GM08714 (cell line): ENCODE measurements around the gene SLC51A.

ENCODE experiments used
- H3K4me3 ChIP-seq: fragments of 200-500 bp; sonication (Bioruptor generic); 2 replicates; pipeline ENCODE4 v1.5.1; 2014; ENCODE audit warnings: mild to moderate bottlenecking, low read length, inconsistent platforms
- ZNF274 ChIP-seq: IDR thresholded peaks from 2 replicates; pipeline ENCODE4 v1.6.1; 2012; ENCODE audit warnings: mild to moderate bottlenecking, low read depth, low read length

The SLC51A gene

DNA sequence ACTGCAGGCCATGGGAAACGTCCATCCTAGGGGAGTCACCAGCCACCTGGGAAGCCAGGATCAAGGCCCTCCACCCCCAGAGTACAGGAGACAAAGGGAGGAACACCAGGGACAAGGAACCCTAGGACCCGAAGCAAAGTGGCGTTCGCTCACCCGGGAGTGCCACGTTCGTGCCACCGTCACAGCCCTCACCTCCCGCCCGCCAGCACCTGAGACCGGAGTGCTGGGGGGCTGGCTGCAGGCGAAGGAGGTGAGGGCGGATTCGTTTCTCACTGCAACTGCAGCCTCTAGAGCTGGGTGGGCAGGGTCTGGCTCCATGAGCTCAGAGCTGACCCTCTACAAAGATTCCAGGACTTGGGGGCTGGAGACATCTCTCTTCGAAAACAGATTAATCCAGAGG, 31.5 kb upstream of the SLC51A start:
- no peak overlapping the region for H3K4me3 ChIP-seq
- TF ChIP-seq ZNF274: no peak

DNA sequence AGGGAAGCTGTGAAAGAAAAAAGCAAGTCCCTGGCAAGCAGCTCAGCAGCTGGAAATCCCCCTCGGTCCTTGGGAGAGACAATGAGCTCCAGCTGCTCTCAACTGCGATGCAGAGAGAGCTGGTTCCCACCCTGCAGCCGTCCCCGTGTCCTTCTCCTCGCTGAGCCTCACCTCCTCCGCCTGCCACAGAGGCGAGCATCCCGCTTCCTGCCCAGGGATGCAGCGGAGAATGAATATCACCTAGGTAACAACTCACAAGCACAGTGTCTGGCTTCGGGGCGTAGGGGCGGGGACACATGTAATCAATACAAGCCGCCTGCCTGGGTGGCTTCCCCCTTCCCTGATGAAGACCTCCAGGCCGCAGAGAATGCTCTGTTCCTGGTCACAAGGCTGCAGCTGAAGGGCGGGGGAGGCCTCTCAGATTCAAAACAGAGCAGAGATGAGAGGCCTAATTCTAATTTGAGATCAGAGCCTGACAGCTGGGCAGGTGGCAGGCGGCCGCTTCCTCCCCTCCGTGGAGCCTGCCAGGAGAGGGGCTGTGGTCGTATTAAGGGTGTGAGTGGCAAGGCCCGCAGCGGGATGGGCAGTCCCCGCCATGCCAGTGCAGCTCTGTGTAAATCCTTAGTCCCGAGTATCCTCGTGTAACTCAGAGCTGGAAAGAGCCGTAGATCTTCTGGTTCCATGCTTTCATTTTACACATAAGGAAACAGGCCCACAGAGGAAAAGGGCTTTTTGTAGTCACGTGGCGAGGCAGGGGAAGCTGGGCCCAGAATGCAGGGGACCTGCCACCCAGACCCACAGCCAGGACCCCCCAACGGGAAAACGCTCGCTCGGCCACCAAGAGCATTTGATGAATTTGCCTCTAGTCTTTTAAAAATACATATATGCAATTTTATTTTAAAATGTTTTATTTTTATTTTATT, 29.4 kb upstream of the SLC51A start:
- H3K4me3 ChIP-seq: peak overlapping the region; percentile 27; the same call in 1 of the 2 replicates
- TF ChIP-seq ZNF274: no peak

DNA sequence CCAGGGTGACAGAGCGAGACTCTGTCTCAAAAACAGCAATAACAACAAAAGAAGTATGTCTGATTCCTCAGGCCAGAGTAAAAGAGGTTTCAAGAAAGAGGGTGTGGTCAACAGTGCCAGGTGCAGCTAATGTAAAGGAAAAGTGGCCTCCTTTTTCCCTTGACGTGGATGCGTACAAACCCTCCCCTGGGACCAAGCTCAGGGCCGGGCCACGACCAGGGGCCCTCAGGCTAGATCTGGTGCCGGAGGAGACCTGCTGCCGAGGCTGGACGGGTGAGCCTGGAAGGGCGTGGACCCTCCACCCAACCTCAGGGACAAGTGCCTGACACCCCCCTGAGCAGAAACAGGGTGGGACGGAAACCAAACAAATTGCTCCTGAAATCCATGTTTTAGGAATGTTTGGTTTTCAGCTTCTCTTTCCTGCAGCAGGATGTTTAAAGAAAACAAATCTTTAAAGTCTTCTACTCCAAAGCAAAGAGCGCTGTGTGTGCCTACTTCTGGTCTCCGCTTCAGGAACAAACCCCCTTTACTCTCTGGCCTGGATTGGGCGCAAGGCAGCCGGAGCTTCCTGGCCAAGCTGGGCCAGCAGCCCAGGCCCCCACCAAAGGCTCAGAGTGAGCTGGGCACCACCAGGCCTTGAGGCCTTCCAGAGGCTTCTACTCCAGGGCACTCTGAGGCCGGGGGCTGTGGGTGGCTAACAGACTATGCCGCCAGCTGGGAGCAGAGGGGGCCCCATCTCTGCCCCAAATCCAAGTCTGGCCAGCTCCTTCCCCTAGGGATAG, 26.6 kb upstream of the SLC51A start:
- H3K4me3 ChIP-seq: no peak overlapping the region
- TF ChIP-seq ZNF274: no peak

DNA sequence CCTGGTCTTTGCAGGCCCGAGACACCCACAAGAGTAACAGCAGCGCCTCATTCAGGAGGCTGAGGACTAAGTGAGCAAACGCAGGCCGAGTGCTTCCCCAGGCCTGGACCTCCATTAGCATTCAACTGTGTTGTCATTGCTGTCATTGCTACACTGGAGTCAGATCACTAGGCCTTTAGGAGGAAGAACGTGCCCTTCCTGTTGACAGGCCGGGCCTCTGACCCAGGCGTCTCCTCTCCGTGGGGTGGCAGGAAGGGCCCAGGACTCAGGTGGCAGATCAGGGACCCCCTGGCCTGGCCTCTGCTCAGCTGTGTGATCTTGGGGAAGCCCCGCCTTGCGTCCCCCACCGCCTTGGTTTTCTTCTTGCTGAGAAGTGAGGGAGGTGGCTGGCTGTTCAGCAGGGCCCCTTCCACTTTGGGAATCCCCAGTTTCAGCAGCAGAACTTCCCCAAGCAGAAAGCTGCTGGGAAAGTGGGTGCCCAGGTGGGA, 24.3 kb upstream of the SLC51A start:
- no peak overlapping the region; the same call in 1 of the 2 replicates for H3K4me3 ChIP-seq
- TF ChIP-seq ZNF274: no peak

DNA sequence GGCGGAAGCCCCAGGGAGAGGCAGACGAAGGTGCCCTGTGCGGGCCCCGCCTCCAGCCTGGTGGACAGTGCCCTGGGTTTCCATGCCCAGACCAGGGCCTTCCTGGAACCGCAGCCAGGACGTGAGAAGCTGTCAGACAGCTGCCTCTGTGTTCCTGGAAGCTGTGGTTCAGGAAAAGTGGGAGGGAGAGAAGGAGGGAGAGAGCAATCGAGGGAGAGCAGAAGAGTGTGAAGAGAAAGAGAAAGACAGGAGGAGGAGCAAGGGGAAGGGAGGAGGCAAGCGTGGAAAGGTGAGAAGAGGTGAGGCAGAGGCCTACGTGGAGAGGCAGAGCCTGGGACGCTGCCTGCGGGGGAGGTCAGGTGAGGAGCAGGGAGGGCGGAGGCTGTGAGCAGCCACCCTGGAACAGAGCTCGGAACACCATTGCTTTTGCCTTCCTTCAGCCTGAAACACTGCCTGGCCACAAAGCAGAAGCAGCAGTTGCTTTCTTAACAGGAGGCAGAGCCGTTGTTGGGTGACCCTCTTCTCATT, 23.7 kb upstream of the SLC51A start:
- H3K4me3 ChIP-seq: no peak overlapping the region; the same call in 1 of the 2 replicates
- no peak for TF ChIP-seq ZNF274

DNA sequence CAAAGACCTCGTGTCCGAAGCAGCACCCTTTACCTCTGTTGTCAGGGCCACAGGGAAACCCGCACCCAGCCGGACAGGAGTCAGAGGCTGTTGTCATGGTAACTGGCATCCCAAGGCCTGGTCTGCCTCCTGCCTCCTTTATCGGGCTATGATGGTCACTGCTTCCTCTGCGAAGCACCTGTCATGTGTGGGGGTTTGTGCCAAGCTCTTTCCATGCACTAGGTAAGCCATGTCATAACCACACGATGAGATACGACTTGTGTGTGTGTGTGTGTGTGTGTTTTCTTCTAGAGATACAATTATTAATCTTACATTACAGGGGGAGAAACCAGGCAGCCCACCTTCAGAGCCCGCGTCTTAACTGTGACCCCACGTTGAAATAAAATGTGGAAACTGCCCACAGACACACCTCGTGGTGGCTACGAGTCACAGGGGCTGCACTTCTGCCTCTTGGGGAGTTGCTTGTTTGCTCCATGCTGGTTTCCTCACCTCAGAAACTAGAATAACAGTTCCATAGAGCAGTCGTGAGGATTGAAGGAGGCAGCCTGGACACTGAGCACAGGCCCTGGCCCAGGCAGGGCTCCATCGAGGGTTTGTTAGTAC, 23.1 kb upstream of the SLC51A start:
- no peak for TF ChIP-seq ZNF274
- no peak overlapping the region for H3K4me3 ChIP-seq

DNA sequence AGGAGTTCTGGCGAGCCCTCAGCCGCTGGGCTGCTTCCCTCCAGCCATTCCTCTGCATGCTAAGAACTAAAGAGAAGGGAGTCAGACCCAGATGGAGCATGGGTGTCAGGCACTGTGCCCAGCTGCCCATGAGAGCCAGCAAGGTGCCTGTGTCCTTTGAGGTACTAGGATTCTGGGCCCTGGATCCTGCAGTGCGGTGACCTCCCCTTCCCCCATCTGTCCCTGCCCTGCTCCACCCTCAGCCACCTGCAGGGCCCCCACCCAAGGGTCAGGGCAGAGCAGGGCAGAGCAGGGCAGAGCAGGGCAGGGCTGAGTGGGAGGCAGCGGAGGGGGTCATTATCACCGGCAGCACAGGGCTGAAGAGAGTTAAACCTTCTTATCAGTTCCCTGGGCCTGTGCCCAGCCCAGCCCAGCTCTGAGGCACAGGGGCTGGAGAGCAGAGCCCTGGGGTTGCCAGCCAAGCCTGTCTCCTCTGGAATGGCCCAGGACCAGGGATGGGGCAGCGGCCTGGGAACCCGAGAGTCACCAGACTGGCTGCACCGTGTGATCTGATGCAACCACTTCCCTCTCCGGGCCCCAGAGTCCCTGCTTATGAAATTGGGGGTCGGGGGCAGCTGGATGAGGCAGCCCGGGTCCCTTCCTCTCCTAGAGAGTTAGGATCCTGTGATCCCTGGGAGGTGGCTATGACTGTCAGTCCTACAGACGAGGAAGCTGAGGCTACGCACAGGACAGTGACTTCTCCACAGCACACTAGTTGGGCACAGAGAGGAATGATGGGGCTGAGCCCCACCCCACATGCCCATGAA, 22.4 kb upstream of the SLC51A start:
- TF ChIP-seq ZNF274: no peak
- no peak overlapping the region for H3K4me3 ChIP-seq

DNA sequence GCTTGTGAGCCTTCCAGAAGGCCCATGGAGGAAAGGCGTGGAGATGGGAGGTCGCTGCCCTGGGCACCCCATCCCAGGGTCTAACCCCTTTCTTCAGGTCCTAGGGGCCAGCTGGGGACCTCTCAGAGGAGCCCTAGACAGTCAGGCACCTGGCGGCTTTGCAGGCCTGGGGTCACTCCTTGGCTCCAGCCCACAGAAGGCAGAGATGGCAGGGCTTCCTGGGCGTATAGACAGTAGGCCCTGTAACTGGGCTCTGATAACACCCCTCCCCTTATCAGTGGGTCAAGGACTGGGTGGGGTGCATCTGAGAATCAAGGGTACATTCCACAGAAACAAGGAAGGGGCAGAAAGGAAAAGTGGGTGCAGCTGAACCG, 21.8 kb upstream of the SLC51A start:
- TF ChIP-seq ZNF274: no peak
- H3K4me3 ChIP-seq: no peak overlapping the region

DNA sequence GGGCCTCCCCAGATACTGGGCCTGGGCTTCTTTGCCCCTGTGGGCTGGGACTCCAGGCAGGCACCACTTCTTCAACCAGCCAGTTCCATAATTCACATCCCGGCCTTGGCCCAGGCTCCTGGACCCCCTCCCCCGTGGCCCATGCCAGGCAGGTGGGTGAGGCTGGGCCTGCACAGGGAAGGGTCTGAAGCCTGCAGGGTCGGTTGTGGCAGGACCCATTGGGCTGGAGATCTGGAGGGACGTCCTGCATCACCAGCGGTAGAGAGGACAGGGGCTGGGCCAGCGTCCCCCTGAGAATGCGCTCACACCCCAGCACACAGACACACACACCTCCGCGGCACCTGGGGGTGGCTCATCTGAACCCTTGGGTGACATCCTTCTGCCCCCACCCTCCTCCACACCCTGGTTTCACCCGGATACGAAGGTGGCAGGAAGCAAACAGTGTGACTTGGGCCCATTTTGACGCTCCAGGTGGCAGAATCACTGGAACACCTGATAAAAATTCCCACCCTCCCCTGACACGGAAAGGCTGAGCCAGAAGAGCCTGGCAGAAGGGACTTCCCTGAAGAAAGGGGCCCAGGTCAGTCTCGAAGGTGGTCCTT, 20.6 kb upstream of the SLC51A start:
- H3K4me3 ChIP-seq: no peak overlapping the region
- TF ChIP-seq ZNF274: no peak

DNA sequence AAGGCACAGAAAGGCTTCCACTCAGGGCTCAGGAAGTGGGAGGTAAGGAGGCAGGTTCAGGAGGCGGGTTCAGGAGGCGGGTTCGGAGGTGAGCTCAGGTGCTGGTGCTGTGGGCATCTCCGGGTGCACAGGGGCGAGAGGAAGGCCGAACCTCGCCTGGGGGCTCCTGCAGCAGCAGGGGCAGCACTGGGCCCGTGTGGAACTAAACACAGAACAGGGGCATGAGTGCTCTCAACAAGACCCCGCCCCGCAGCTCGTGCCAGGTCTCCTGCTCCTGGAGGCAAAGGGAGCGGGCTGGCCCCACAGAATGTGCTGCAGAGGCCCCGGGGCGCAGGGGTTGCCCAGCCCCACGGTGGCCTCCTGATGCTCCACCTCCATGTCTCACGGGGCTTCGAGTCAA, 18.8 kb upstream of the SLC51A start:
- no peak for TF ChIP-seq ZNF274
- H3K4me3 ChIP-seq: no peak overlapping the region

DNA sequence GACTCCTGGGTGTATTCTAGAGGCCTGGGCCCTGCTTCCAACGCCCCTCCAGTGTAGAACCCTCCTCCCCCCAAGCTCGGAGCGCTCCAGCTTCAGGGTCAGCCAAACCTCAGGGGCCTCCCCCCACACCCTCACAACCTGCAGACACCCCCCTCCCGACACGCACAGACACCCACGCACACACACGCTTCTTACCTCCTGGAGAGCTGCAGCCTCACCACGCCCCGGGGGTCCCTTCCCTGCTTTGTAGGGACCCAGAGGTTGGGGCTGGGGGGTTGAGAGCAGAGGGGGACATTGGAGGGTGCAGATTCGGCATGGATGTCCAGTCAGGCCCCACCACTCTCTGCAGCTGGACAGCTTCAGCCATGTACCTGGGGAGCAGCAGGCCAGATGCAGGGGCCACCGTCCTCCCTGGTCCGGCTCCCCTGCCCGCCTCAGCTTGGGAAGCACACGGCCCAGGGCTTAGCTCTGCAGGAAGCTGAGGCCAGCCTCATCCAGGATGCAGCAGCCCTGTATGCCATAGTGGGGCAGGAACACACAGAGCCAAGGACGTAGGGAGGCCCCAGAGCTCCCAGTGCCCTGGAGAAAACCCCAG, 18.2 kb upstream of the SLC51A start:
- no peak overlapping the region for H3K4me3 ChIP-seq
- no peak for TF ChIP-seq ZNF274
